Measurements from ENCODE around the gene TXK. TPM values are rescaled to one million over a fixed set of nuclear protein-coding genes. Genes with fewer than 3 reads are reported as not detected.

TXK gene
- total and polyA plus RNA-seq, 10 of the 15 experiments (the other 5 are each of a cell fraction or from before 2014, with no cell fraction given) = 0.44 to 2.9 (median 1.4) TPM

DNA sequence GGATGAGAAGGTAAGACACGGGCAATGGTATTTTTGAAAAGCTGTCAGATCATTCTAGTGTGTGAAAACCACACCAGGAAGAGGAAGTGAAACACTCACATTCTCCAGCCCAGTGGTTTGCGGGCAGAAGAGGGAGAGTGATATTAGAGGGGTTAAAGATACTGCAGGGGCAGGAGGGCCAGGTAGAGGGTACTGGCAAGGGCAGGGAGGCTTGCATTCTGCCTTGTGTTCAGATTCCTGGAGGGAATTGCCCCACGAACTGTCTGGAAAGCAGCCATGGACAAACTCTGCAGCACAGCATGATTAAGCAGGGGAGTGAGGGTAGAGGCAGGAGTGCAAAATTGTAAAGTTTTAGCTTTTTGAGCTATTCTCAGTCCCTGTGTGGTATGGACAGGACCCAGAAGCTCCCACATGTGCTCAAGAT, 86.6 kb downstream of the TXK start (continued):
- TF ChIP-seq, protein P1, sequence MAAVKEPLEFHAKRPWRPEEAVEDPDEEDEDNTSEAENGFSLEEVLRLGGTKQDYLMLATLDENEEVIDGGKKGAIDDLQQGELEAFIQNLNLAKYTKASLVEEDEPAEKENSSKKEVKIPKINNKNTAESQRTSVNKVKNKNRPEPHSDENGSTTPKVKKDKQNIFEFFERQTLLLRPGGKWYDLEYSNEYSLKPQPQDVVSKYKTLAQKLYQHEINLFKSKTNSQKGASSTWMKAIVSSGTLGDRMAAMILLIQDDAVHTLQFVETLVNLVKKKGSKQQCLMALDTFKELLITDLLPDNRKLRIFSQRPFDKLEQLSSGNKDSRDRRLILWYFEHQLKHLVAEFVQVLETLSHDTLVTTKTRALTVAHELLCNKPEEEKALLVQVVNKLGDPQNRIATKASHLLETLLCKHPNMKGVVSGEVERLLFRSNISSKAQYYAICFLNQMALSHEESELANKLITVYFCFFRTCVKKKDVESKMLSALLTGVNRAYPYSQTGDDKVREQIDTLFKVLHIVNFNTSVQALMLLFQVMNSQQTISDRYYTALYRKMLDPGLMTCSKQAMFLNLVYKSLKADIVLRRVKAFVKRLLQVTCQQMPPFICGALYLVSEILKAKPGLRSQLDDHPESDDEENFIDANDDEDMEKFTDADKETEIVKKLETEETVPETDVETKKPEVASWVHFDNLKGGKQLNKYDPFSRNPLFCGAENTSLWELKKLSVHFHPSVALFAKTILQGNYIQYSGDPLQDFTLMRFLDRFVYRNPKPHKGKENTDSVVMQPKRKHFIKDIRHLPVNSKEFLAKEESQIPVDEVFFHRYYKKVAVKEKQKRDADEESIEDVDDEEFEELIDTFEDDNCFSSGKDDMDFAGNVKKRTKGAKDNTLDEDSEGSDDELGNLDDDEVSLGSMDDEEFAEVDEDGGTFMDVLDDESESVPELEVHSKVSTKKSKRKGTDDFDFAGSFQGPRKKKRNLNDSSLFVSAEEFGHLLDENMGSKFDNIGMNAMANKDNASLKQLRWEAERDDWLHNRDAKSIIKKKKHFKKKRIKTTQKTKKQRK (IDR thresholded peaks at IDR 0.05; ENCODE audit: low read depth, low read length) = no peak
- TF ChIP-seq, protein P2, sequence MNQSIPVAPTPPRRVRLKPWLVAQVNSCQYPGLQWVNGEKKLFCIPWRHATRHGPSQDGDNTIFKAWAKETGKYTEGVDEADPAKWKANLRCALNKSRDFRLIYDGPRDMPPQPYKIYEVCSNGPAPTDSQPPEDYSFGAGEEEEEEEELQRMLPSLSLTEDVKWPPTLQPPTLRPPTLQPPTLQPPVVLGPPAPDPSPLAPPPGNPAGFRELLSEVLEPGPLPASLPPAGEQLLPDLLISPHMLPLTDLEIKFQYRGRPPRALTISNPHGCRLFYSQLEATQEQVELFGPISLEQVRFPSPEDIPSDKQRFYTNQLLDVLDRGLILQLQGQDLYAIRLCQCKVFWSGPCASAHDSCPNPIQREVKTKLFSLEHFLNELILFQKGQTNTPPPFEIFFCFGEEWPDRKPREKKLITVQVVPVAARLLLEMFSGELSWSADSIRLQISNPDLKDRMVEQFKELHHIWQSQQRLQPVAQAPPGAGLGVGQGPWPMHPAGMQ (IDR thresholded peaks at IDR 0.05; ENCODE audit: borderline replicate concordance) = no peak
- TF ChIP-seq EGR1 (IDR thresholded peaks at IDR 0.05; ENCODE audit: borderline replicate concordance in 1 of 2, low read depth in 2 of 2, low read length in 2 of 2) (no peak), TBL1XR1 (IDR thresholded peaks at IDR 0.05; ENCODE audit: low read depth, low read length) (peak; percentile 100), JUND (IDR thresholded peaks at IDR 0.05; ENCODE audit: low read depth, low read length) (no peak), PAX8 (IDR thresholded peaks at IDR 0.05) (no peak), HDGF (IDR thresholded peaks at IDR 0.05) (no peak), SIX5 (IDR thresholded peaks at IDR 0.05; ENCODE audit: low read depth, low read length, severe bottlenecking) (no peak), RELA (IDR thresholded peaks at IDR 0.05; ENCODE audit: borderline replicate concordance, partially characterized antibody) (no peak), NFIC (IDR thresholded peaks at IDR 0.05; ENCODE audit: low read depth, low read length) (peak; percentile 99), RCOR1 (conservative IDR thresholded peaks at IDR 0.05; ENCODE audit: low read depth, low read length) (peak; percentile 94; the same call in 1 of the 2 replicates), SUPT20H (IDR thresholded peaks at IDR 0.05; ENCODE audit: borderline replicate concordance, control insufficient read depth, low read depth, low read length) (no peak), NFXL1 (IDR thresholded peaks at IDR 0.05; ENCODE audit: borderline replicate concordance) (no peak), SRF (IDR thresholded peaks at IDR 0.05; ENCODE audit: low read depth in 2 of 2, low read length in 2 of 2) (no peak), HDAC6 (IDR thresholded peaks at IDR 0.05; ENCODE audit: unreplicated experiment) (no peak)
- TF ChIP-seq, protein P3, sequence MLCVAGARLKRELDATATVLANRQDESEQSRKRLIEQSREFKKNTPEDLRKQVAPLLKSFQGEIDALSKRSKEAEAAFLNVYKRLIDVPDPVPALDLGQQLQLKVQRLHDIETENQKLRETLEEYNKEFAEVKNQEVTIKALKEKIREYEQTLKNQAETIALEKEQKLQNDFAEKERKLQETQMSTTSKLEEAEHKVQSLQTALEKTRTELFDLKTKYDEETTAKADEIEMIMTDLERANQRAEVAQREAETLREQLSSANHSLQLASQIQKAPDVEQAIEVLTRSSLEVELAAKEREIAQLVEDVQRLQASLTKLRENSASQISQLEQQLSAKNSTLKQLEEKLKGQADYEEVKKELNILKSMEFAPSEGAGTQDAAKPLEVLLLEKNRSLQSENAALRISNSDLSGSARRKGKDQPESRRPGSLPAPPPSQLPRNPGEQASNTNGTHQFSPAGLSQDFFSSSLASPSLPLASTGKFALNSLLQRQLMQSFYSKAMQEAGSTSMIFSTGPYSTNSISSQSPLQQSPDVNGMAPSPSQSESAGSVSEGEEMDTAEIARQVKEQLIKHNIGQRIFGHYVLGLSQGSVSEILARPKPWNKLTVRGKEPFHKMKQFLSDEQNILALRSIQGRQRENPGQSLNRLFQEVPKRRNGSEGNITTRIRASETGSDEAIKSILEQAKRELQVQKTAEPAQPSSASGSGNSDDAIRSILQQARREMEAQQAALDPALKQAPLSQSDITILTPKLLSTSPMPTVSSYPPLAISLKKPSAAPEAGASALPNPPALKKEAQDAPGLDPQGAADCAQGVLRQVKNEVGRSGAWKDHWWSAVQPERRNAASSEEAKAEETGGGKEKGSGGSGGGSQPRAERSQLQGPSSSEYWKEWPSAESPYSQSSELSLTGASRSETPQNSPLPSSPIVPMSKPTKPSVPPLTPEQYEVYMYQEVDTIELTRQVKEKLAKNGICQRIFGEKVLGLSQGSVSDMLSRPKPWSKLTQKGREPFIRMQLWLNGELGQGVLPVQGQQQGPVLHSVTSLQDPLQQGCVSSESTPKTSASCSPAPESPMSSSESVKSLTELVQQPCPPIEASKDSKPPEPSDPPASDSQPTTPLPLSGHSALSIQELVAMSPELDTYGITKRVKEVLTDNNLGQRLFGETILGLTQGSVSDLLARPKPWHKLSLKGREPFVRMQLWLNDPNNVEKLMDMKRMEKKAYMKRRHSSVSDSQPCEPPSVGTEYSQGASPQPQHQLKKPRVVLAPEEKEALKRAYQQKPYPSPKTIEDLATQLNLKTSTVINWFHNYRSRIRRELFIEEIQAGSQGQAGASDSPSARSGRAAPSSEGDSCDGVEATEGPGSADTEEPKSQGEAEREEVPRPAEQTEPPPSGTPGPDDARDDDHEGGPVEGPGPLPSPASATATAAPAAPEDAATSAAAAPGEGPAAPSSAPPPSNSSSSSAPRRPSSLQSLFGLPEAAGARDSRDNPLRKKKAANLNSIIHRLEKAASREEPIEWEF (IDR thresholded peaks at IDR 0.05; ENCODE audit: insufficient replicate concordance, low read depth, low read length) = peak; percentile 51
- TF ChIP-seq, protein P4, sequence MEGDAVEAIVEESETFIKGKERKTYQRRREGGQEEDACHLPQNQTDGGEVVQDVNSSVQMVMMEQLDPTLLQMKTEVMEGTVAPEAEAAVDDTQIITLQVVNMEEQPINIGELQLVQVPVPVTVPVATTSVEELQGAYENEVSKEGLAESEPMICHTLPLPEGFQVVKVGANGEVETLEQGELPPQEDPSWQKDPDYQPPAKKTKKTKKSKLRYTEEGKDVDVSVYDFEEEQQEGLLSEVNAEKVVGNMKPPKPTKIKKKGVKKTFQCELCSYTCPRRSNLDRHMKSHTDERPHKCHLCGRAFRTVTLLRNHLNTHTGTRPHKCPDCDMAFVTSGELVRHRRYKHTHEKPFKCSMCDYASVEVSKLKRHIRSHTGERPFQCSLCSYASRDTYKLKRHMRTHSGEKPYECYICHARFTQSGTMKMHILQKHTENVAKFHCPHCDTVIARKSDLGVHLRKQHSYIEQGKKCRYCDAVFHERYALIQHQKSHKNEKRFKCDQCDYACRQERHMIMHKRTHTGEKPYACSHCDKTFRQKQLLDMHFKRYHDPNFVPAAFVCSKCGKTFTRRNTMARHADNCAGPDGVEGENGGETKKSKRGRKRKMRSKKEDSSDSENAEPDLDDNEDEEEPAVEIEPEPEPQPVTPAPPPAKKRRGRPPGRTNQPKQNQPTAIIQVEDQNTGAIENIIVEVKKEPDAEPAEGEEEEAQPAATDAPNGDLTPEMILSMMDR (IDR thresholded peaks at IDR 0.05 in 2 of 3, conservative IDR thresholded peaks at IDR 0.05 in 1 of 3; ENCODE audit: control insufficient read depth in 2 of 3, extremely low read depth in 1 of 3, insufficient read depth in 1 of 3, low read depth in 3 of 3, low read length in 3 of 3) = no peak

All from GM12878 (cell line).